Suppressor macrophage (primary cell): ENCODE measurements around the gene RBM6.

Experiments
- DNase-seq, 4 experiments: peaks; one replicate each; pipeline ENCODE4 v3.0.0-alpha.2; 2020 to 2022

Gene RBM6

GRCh38 chr3:50100386-50100785 is 160.4 kb downstream of the RBM6 start:
- DNase-seq, result no peak

DNA sequence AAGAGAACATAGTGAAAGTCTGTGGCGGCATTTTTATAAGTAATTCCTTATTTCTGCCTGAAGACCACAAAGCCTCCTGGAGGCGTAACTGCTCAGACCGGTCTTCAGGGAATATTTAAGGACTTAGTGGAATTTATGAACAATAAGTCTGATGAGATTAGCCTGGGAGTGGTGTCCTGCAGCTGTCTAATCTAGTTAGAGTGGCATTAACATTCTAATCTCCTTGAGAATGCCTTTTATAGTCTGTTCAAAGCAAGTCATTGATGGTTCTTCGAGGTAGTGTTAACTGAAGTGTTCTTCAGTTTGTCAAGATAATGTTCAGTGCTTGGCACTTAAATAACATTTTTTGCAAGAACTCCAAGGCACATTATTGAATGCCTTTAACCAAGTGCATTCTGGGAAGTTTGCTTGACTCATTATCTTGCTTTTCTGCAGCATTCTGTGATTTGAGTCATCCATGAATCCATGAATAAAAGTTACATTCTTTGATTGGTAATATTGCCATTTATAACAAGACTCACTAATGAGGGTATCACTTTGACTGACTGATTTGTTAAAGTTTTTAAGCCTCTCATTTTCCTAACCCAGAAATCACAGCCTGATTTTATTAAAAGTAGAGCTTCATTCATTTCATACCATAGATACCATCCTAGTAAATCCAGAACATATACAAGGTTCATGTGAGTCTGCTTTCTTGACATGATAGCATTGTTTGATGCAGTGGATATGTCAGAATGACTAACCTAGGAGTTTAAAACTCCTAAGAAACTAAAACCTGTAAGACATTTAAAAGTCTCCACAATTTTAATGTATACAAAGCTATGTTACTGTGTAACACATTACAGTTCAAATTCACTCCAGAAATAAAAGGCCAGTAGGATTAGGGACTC is 161.3 kb downstream of the RBM6 start:
- DNase-seq, result no peak

DNA sequence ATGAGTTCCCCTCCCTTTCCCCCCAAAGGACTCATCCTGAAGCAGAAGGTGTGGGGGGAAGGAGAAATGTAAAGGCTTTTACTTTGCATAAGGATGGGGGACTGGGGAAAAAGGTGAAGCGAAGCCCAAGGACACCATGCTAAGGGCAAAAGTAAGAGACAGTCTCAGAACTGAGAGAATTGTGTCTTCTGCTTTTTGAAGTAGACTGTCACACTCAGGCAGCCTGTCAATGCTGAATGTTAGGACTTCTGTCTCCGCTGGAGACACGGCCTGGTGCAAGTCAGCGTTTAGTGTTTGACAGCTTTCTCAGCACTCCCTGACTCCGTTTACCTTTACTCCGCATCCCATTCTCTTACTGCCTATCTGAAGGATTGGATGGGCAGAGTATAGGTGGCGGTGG is 162.6 kb downstream of the RBM6 start:
- DNase-seq, result no peak

- no peak for DNase-seq
Observed at GRCh38 chr3:50111757-50112156, 171.8 kb downstream of the RBM6 start.

- DNase-seq, result no peak
Observed at GRCh38 chr3:50112462-50112861, 172.5 kb downstream of the RBM6 start.

DNA sequence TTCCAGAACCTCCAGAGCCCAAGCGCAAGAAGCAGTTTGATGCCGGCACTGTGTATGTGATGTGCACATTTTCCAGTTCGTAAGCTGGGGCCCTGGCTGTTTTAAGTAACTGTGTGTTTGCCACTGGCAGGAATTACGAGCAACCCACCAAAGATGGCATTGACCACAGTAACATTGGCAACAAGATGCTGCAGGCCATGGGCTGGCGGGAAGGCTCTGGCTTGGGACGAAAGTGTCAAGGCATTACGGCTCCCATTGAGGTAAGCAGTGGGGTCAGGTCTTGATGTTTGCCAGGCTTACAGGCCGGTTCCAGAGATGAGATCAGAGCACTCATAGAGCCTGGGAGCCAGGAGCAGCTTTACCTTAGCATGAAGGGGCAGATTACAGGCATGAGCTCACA is 177.2 kb downstream of the RBM6 start:
- DNase-seq, result no peak

DNA sequence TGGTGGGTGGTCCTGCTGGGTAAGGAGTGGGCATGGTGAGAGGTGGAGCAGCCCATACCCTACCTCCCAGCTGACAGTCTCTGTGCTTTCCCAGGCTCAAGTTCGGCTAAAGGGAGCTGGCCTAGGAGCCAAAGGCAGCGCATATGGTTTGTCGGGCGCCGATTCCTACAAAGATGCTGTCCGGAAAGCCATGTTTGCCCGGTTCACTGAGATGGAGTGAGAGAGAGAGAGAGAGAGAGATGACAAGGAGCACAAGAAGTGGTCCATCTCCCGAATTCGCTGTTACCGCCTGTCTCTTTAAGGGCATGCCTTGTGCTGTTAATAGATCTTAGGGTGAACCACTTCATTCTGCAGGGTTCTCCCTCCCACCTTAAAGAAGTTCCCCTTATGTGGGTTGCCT is 178.3 kb downstream of the RBM6 start:
- peak in 2 of 4 experiments; percentile 31 to 40 for DNase-seq

- no peak for DNase-seq
Observed at GRCh38 chr3:50119786-50120185, 179.8 kb downstream of the RBM6 start.

DNA sequence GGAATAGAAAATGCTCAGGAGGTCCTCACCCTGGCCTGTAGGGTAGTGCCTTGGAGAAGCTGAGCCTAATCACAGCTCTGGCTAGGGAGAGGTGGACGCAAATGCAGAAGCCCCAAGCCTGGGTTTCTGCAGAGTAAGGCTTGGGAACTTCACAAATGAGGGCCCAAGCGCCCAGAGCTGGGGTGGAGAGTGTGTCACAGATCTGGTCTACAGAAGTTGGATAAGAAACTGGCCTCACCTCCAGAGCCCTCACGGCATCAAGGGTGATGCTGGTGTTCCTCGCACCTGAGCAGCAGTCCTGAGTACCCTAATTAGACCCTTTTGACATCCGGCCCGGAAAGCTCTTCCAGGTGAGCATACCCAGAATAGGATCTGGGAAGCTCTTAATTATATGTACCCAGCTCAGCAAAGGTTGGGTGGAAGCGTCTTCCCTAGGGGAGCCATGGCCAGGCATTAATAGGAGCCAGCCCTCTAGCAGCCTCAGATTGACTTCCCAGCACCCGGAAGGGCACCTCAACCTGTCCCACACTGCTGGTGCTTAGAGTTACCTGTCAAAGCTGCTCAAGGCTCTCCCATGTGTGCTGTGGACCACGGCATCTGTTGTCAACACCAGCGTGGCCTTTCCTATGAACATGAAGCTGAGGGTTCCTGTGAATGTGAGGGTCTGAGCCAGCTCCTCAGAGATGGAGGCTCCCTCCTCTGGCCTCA is 180.6 kb downstream of the RBM6 start:
- no peak for DNase-seq

DNA sequence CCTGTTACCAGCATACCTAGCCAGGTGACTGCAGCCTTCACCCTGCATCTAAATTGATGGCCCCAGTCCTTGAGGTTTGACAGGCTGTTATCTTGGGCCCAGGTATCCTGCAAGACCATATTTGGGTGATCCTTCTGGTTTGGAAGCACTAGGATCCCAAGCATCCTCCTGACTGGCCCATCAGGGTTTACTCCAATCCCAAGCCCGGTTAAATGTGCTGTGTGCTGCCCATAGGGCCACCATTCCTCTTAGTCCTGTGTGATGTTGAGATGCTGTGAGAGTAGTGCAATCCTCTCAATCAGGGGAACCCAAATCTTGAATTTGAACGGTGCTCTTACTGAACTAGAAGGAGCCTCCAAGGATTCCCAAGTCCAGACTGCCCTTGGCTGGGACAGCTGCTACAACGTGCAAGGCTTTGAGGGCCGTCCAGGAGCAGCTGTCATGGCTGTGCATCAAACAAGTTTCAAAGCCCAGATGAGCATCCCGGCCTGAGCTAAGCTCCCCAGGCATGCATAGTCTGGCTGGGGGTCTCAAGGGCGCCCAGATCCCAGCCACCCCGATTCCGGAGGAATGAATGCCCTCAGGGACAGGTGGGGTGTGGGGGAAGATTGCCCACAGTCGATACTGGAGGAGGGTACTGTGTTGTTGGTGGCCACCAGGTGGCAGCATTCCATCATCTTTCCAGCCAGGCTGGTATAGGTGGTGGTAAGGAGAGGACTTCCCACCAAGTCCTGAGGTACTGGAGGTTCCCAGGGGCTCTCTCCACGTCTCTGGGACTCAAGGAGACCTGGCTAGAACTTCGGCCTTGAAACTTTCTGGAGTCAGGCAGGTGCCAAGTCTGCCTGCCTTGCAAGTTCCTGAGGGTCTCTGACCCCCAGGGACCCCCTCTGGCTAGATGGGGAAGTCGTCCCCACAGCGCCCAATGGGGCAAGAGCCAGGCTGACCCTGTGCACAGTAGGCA is 181.4 kb downstream of the RBM6 start:
- peak; percentile 73 to 85 (median 78) for DNase-seq

DNA sequence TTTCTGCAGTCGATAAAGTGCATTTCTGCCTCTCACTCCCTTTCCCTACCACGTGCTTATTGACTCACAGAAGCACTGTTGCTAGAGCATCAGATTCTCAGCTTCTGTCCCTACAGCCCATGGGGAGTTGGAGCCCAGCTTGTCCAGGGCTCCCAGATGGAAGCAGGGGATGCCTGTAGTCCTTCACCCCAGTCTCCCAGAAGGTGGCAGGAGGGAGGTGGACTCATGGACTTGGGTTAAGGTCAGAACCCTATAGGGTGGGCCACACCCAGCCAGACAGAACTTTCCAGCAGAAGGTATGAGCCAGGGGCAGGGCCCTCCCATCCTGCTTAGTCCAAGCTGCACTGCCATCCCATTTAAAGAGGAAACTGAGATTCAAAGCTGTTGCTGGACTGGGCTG is 182.1 kb downstream of the RBM6 start:
- DNase-seq, result no peak

DNA sequence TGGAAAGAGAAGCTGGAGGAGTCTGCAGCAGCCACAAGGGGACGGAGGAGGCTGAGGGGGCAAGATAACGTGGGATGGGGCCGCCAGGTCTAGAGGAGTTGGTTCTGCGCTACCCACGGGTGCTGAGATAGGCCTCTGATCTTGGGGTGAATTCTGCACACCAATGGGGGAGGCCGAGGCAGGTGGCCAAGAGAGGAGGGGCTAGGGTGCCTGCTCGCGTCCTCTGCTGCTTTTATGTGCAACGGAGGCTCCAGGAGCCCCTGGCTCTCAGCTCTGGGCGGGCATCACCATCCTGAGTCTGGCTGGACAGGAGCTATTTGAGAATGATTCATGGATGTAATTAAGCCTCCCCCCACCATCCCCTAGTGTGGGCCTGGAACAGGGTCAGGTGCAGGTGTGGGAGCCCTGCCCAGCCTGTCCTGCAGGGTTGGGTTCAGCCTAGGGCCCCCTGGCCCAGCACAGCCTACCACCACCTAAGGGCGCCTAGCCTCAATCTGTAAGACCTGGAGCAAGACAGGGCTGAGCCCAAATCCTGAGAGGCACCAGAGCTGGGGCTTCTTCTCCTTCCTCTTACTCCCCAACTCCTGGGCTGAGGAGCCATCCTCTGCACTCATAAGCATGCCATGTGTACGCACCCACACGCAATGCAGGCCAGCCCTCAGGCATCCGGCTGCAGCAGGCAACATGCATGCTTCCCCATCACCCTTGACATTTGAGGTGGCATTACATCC is 182.9 kb downstream of the RBM6 start:
- DNase-seq, result no peak

DNA sequence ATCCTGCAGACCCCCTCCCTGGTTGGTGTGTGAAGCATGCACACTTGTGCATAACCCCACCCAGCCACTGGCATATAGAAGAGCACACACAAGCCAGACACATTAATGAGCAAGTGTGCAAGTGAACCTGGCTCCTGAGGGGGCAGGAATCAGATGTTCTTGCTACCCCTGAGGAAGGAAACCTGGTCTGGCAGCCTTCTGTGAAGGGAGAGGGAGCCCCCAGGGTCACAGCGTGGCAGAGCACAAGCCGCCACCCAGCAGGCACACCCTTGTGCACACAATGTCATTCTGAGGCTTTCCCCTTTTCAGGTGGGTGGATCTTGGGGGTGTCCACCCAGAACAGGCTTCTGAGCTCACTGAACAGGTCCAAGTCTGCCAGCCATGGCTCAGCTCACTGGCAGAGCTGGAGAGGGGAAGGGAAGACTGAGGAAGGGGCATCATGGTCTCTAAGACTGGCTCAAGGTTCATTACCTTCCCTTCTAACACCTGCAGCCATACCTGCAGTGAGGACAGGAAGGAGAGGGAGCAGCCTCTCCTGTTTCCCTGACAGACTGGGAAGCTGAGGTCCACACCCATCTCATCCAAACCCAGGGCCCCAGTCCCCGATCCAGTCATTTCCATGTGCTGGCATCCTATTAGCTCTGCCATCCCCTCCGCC is 183.6 kb downstream of the RBM6 start:
- DNase-seq, result no peak

- no peak for DNase-seq
Observed at GRCh38 chr3:50124052-50124799, 184.3 kb downstream of the RBM6 start.

GRCh38 chr3:50124800-50125178 is 184.8 kb downstream of the RBM6 start:
- no peak for DNase-seq

GRCh38 chr3:50125541-50126286 is 185.8 kb downstream of the RBM6 start:
- DNase-seq, result no peak

DNA sequence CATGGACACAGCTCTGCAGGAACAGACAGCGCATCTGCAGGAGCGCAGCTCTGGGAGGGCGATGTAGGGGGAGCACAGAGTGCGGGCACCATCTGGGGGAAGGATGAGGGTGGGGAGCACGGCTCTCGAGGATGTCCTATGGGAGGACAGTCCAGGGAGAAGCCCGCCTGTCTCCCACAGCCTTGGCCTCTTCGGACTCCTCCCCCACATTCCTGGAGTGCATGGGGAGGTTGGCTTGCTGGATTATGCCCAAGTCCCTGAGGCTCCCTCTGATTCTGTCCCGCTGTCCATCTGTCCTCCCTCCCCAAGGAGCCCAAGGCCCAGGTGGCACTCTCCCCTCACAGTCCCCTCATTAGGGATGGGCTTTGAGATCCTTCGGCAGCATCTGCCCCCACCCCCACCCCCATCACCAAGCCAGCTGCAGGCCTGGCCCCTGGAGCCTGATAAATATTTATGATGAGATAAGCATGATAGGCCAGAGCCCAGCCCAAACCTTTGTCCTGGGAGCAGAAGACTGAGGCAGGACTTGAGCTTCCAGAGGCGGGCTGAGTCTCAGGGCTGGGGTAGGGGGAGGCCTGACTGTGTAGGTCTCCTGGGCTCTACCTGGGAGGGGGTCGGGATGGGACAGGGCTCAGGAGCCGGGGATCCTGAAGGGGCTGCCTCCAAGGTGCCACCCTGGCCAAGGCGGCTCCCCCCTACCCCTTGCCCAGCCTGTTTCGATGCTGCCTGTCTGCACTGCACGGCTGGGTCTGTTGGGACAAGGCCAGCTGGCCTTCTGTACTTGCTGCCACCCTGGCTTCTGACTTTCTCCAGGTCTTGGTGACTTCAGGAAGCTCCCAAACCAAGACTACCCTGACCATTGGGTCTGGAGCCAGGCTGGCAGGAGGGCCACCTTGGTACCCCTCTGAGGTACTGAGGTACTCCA is 186.6 kb downstream of the RBM6 start:
- no peak for DNase-seq
